ENCODE data around the gene PCDHA11.

PCDHA11 gene

GRCh38 chr5:140868721-140869554, at the start of gene PCDHA11:
Gene PCDHA11, plus strand, starts transcription at chr5:140868957. Its CDS starts 147 bp downstream, at chr5:140869104.
- TF ChIP-seq CTCF (IDR thresholded peaks at IDR 0.05): peak; percentile 56

GRCh38 chr5:140821375-140822280, 47.1 kb upstream of the PCDHA11 start, which contains the start of gene PCDHA5:
Gene PCDHA5, plus strand, starts transcription at chr5:140821613.
- peak; percentile 90 for TF ChIP-seq CTCF (IDR thresholded peaks at IDR 0.05)

- TF ChIP-seq CTCF (IDR thresholded peaks at IDR 0.05): 0 out of 2 replicates have a peak, but pooled peaks have one; percentile 11
Observed at GRCh38 chr5:140822281-140822629, 46.5 kb upstream of the PCDHA11 start.

GRCh38 chr5:140823475-140823874, 45.3 kb upstream of the PCDHA11 start:
- TF ChIP-seq CTCF (IDR thresholded peaks at IDR 0.05): no peak

GRCh38 chr5:140827704-140828361, 40.9 kb upstream of the PCDHA11 start, which contains the start of gene PCDHA6:
Gene PCDHA6, plus strand, starts transcription at chr5:140827960. Its CDS starts 132 bp downstream, at chr5:140828092.
- peak; percentile 21; the same call in 1 of the 2 replicates for TF ChIP-seq CTCF (IDR thresholded peaks at IDR 0.05)

- peak; percentile 12; the same call in 1 of the 2 replicates for TF ChIP-seq CTCF (IDR thresholded peaks at IDR 0.05)
Observed at GRCh38 chr5:140828362-140828737, 40.4 kb upstream of the PCDHA11 start.

GRCh38 chr5:140833993-140834392, 34.8 kb upstream of the PCDHA11 start, which contains the start of gene PCDHA7:
Gene PCDHA7, plus strand, starts transcription at chr5:140834269. Its CDS starts 115 bp downstream, at chr5:140834384.
- TF ChIP-seq CTCF (IDR thresholded peaks at IDR 0.05): peak; percentile 27; the same call in 1 of the 2 replicates
